Cardiac ventricle fibroblast (primary cell): Measurements from ENCODE around the gene DCAF8L1. TPM values are rescaled to one million over a fixed set of nuclear protein-coding genes. Genes with fewer than 3 reads are reported as not detected.

Experiments
- total RNA-seq: library from RNA; depleted of rRNA; stranded (reverse); fragments of >200 nt; gene quantifications from 2 replicates; pipeline ENCODE4 v1.2.3, GENCODE V29; 2015

DCAF8L1 gene
- not detected in 2 replicates for total RNA-seq

GRCh38 chrX:27981349-27981748 lies at the start of gene DCAF8L1:
TSS of gene DCAF8L1 (minus strand) at chrX:27981449. CDS start at chrX:27981334, 115 bp downstream.

Other genes starting within 250 kb of the DCAF8L1 start
- not detected in 2 replicates for gene MAGEB10, start 173.5 kb downstream of the DCAF8L1 start, total RNA-seq